Measurements from ENCODE around the gene SOWAHA.

The SOWAHA gene

GRCh38 chr5:132812781-132813598, at the start of gene SOWAHA:
SOWAHA (plus strand) TSS chr5:132813302; CDS start chr5:132813622, 320 bp downstream.
- peak in 1 of 2 donors; percentile 7 for DNase-seq (ENCODE audit: low read depth in 2 of 2)
- peak within 1 kb of the TSS; percentile 8 to 32 for H3K4me3 ChIP-seq (replicated peaks in 1 of 2; ENCODE audit: low read depth in 2 of 2, low read length in 2 of 2)
- no peak for TF ChIP-seq CTCF (IDR thresholded peaks at IDR 0.05; ENCODE audit: low read depth, low read length)

DNA sequence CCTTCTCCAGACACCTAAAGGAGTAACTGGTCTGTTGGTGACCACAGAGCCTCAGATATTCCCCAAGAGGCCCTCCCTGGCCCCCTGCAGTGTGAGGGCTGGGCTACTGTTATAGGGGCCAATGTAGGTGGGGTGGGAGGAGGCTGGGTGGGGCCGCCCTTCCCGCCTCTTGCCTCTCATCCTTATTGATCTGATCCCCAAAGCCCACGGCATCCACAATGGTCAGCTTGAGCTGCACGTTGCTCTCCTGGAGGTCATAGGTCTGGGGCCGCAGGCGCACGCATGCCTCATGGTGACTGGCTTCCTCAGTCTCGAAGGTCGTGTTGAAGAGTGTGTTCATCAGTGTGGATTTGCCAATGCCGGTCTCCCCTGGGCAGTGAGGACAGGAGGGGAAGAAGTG, 49.1 kb upstream of the SOWAHA start:
- DNase-seq (ENCODE audit: low read depth in 2 of 2): no peak
- no peak overlapping the region for H3K4me3 ChIP-seq (replicated peaks in 1 of 2; ENCODE audit: low read depth in 2 of 2, low read length in 2 of 2)
- no peak for TF ChIP-seq CTCF (IDR thresholded peaks at IDR 0.05; ENCODE audit: low read depth, low read length)

- DNase-seq (ENCODE audit: low read depth in 2 of 2): no peak
- no peak for TF ChIP-seq CTCF (IDR thresholded peaks at IDR 0.05; ENCODE audit: low read depth, low read length)
- H3K4me3 ChIP-seq (replicated peaks in 1 of 2; ENCODE audit: low read depth in 2 of 2, low read length in 2 of 2): no peak overlapping the region
Observed at GRCh38 chr5:132764671-132765238, 48.3 kb upstream of the SOWAHA start.

GRCh38 chr5:132765311-132766019, 47.6 kb upstream of the SOWAHA start:
- no peak for DNase-seq (ENCODE audit: low read depth in 2 of 2)
- no peak for TF ChIP-seq CTCF (IDR thresholded peaks at IDR 0.05; ENCODE audit: low read depth, low read length)
- H3K4me3 ChIP-seq (replicated peaks in 1 of 2; ENCODE audit: low read depth in 2 of 2, low read length in 2 of 2): no peak overlapping the region

GRCh38 chr5:132766020-132766805, 46.9 kb upstream of the SOWAHA start:
- DNase-seq (ENCODE audit: low read depth in 2 of 2): no peak
- no peak for TF ChIP-seq CTCF (IDR thresholded peaks at IDR 0.05; ENCODE audit: low read depth, low read length)
- no peak overlapping the region for H3K4me3 ChIP-seq (replicated peaks in 1 of 2; ENCODE audit: low read depth in 2 of 2, low read length in 2 of 2)

DNA sequence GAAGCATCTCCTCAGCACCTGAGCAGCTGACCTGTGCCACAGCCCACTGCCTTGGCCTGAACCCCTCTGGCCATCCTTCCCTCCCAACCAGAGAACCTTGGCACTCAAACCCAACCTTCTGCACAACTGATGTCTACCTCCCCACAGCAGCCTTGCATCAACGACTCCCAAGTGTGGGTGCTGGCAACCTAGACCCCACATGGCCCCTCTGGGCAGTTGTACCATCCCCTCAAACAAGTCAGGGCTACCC, 46.4 kb upstream of the SOWAHA start:
- no peak overlapping the region for H3K4me3 ChIP-seq (replicated peaks in 1 of 2; ENCODE audit: low read depth in 2 of 2, low read length in 2 of 2)
- no peak for DNase-seq (ENCODE audit: low read depth in 2 of 2)
- TF ChIP-seq CTCF (IDR thresholded peaks at IDR 0.05; ENCODE audit: low read depth, low read length): no peak
